Stimulated activated CD8-positive, alpha-beta memory T cell treated with anti-CD3 and anti-CD28 coated beads, Interleukin-15, amount 100 ng/mL, for 4 hours (primary cell): ENCODE results near the gene HORMAD1.
"Not testable (repeated sequence)": the region's sequence is repeated elsewhere in the genome, so short reads cannot be mapped to it uniquely, and the experiment has no call there.

Experiments used
- DNase-seq, 2 donors: peaks; one replicate each; pipeline ENCODE4 v3.0.0-alpha.2; 2020; ENCODE audit warnings: low read depth in 2 of 2

Gene HORMAD1, protein sequence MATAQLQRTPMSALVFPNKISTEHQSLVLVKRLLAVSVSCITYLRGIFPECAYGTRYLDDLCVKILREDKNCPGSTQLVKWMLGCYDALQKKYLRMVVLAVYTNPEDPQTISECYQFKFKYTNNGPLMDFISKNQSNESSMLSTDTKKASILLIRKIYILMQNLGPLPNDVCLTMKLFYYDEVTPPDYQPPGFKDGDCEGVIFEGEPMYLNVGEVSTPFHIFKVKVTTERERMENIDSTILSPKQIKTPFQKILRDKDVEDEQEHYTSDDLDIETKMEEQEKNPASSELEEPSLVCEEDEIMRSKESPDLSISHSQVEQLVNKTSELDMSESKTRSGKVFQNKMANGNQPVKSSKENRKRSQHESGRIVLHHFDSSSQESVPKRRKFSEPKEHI

DNA sequence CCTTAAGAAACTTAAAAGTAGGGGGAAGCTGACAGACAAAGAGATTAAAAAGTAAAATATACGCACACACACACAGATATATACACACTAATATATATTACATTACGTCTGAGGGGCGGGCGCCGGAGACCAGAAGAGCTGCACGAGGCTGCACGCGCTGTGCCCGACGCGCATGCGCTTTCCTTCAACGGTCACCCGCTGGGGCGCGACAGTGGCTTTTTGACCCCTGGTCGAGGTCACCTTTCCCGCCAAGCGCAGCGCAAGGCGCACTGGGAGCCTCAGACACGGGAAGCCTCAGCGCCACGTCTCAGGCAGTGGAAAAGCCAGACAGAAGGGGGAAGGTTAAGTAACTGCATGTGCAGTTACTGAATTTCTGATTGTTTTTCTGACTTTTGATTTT is at the start of gene HORMAD1:
HORMAD1 (minus strand) TSS at position 193 of the 400 bp plus-strand sequence. CDS start 1,390 bp downstream, outside the sequence.
- no peak for DNase-seq

DNA sequence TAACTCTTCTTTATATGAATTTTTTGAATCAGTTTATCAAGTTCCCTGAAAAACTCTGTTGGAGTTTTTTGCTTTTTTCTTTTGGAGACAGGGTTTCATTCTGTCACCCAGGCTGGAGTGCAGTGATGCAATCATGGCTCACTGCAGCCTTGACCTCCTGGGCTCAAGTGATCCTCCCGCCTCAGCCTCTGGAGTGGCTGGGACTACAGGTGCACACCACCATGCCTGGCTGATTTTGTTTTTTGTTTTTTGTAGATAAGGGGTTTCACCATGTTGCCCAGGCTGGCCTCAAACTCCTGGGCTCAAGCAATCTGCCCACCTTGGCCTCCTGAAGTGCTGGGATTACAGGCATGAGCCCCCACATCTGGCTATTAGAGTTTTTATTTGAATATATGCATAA is 47.0 kb upstream of the HORMAD1 start:
- not testable (repeated sequence) for DNase-seq

DNA sequence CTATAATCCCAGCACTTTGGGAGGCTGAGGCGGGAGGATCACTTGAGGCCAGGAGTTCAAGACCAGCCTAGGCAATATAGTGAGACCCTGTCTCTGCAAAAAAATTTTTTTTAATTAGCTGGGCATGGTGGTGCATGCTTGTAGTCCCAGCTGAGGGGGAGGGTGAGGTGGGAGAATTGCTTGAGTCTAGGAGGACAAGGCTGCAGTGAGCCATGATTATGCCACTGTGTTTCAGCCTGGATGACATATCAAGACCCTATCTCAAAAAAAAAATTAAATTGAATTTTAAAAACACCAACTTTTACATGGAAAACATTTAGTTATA is 45.2 kb upstream of the HORMAD1 start:
- not testable (repeated sequence) for DNase-seq

DNA sequence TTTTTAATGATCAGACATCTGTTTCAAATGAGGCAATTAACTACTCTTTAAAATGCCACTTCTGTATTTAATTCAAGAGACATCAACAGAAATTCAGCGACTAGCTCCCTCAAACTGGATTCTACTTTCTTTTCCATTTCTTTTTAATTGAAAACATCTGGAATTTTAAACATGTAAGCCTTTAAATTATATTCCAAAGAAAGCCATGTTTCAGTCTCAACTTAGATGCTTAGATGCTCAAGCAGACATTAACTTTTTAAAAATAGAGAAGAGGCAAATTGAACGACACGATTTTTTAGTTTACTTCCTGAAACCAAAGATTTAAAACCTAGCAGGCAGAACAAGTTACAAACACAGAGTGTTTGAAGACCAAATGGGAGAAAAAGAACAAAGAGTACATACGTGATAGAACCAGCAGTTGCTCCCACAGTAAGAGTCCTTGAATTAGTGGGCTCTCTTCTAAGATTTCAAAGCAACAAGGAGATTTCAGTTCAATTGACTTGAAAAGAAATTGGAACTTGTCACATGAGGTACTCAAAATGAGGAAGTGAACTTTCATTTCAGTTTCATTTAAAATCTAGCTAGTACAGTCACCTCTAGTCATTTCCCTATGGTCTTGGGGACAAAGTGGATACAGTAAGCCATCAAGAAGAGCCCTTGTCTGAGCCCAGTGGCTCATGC is 44.7 kb upstream of the HORMAD1 start, which contains the start of gene CTSS:
CTSS (minus strand) TSS at position 483 of the 681 bp plus-strand sequence. CDS start 1,015 bp downstream, outside the sequence.
- no peak for DNase-seq

DNA sequence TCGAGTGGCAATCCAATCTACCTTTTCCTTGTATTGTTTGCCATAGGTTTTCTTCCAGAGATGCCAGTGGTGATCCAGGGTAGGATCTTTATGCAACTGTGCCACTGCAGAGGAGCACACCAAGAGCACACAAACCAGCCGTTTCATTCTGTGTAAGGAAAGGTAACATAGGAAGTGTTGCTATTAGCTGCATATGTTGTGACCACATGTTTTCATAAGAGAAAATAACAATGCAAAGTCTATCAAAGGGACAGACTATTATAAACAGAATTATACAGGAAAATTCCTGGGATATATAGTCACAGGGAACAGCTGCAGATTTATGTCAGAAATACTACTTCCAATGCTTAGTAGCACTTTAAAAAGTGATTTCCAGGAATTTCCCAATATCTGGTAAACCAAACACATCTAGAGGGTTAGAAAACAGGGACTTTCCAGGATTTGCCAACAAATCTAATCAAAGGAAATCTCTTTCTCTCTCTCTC is 44.0 kb upstream of the HORMAD1 start:
- DNase-seq: no peak

DNA sequence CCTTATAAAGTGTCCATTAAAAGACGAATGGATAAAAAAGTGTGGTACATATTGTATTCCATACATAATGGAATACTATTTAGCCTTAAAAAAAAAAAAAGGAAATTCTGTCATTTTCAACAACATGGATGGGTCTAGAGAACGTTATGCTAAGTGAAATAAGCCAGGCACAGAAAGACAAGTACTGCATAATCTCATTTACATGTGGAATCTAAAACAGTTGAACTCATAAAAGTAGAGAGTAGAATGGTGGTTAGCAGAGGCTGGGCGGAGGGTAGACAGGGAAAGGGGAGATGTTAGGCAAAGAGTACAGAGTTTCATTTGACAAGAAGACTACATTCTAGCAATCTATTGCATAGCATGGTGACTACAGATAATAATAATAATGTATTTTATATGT is 42.3 kb upstream of the HORMAD1 start:
- DNase-seq: no peak

DNA sequence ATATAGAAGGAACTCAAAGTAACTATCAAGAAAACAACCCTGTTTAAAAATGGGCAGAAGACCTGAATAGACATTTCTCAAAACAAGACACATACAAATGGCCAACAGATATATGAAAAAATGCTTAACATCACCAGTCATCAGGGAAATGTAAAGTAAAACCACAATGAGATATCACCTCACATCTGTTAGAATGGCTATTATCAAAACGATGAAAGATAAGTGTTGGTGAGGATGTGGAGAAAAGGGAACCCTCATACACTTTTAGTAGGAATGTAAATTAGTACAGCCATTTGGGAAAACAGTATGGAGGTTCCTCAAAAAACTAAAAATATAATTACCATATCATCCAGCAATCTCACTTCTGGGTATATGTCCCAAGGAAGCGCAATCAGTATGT is 41.9 kb upstream of the HORMAD1 start:
- no peak for DNase-seq

DNA sequence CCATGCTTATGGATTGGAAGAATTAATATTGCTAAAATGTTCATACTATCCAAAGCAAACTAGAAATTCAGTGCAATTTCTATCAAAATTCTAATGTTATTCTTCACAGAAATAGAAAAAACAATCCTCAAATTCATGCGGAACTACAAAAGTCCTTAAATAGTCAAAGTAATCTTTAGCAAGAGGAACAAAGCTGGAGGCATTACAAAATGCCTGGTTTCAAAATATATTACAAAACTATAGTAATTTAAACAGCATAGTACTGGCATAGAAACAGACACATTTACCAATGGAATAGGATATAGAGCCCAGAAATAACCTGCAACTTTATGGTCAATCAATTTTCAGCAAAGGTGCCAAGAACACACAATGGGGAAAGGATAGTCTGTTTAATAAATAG is 41.1 kb upstream of the HORMAD1 start:
- no peak for DNase-seq

DNA sequence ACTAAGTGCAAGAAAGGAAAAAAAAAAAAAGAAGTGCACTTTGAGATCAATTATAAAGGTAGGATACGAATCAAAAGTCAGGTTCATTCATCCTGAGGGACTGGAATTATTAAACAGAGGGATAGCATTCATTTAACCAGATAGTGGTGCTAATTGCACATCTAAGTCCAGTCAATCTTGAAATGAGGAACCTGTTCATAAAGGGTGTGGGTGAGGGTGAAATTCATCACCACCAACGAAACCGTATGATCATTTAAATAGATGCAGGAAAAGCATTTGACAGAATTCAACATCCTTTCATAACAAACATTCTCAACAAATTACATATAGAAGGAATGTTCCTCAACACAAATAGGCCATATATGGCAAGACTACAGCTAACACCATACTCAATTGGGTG is 39.3 kb upstream of the HORMAD1 start:
- DNase-seq: no peak

DNA sequence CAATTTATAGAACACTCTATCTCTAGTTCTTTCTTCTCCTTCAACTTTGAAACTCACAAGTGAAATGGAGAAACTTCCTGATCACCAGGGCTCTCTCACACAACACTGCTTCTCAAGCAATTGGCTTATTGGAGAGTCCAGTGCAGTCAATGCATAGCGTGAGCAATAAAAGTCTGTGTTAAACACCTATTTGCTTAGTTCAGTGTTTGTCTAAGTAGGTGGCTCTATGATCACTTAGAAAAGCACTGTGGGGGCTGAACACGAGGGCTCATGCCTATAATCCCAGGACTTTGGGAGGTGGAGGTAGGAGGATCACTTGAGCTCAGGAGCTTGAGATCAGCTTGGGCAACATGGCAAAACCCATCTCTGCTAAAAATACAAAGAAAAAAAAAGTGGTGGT is 32.7 kb upstream of the HORMAD1 start:
- DNase-seq: no peak

DNA sequence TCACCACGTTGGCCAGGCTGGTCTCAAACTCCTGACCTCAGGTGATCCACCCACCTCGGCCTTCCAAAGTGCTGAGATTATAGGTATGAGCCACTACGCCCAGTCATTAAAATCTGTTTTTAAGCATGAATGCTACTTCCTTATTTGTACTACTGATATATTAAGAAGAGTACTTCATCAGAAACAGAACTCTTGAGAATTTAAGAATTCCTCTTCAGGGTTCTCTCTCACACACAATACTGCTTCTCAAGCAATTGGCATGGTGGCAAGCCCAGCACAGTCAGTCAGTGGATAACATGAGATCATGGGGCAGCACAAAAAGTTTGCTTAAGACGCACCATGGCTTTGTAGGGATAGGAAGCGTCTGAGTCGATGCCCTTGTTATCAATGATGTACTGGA is 30.7 kb upstream of the HORMAD1 start:
- no peak for DNase-seq

DNA sequence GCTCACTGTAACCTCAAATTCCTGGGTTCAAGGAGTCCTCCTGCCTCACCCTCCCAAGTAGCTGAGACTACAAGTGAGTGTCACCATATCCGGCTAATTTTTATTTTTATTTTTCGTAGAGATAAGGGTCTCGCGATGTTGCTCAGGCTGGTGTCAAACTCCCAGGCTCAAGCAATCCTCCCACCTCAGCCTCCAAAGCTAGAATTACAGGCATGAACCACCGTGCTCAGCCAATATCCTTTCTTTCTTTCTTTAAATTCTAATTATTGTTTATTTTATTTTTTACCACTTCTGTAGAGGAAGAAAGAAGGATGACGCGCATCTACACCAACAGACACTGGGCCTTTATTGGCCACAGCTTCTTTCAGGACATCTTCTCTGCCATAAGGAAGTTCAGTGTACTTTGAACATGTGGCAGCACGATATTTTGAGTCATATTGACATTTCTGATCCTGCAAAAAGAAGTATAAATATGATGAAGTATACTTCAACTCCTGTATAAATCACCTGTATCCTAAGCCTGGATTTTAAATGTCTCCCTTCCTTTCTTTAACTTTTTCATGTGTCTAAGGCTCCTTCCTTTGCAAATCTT is 29.1 kb upstream of the HORMAD1 start:
- no peak for DNase-seq

DNA sequence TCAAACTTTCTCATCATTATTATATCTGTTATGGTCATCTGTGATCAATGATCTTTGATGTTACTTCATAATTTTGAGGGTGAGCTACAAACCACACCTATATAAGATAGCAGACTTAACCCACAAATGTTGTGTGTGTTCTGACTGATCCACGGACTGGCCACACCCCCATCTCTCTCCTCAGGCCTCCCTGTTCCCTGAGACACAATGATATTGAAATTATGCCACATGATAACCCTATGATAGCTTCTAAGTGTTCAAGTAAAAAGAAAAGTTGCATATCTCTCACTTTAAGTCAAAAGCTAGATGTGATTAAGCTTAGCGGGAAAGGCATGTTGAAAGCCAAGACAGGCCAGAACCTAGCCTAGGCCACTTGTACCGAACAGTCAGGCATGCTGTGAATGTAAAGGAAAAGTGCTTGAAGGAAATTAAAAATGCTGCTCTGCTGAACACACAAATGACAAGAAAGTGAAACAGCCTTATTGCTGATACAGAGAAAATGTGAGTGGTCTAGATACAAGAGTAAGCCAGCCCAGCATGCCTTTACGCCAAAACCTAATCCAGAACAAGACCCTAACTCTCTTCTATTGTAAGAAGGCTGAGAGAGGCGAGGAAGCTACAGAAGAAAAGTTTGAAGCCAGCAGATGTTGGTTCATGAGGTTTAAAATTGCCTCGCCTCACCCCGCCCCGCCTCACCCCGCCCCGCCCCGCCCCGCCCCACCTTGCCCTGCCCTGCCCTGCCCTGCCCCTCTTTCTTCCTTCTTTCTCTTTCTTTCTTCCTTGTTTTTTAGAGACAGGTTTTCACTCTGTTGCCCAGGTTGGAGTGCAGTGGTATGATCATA is 28.4 kb upstream of the HORMAD1 start:
- DNase-seq: no peak

DNA sequence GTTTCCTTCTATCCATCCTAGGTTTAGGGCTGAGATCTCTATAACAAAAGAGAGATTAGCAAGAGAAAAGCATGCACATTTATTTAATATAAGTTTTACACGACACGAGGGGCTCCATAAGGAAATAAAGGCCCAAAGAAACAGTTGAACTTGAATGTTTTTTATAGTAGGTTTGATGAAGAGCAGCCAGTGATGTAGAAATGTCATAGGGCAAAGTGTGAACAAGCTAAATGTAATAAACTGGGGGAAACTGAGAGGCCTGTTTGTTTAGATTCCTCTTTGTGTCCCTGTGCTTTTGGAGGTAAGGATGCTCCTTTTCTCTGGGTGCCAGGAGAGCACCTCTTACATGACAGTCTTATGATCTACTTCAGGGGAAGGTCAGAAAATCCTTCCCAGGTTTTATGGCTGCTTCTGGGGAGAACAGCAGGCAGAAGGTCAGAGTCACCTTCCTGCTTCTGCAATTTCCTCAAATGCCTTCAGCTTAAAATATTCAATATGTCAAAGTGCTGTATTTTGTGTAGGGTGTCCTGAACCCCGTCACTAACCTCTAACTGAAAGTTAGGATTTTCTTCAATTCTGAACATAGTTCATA is 9.5 kb upstream of the HORMAD1 start:
- DNase-seq: no peak

DNA sequence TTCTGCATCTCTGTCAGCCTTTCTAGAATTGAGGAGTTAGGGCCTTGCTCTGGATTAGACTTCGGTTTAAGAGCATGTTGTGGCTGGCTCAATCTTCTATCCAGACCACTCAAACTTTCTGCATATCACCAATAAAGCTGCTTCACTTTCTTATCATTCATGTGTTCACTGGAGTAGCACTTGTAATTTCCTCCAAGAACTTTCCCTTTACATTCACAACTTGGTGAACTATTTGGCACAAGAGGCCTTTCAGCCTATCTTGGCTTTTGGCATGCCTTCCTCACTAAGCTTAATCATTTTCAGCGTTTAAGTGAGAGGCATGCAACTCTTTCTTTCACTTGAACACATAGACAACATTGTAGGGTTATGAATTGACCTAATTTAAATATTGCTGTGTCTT is 3.6 kb upstream of the HORMAD1 start:
- DNase-seq: no peak

DNA sequence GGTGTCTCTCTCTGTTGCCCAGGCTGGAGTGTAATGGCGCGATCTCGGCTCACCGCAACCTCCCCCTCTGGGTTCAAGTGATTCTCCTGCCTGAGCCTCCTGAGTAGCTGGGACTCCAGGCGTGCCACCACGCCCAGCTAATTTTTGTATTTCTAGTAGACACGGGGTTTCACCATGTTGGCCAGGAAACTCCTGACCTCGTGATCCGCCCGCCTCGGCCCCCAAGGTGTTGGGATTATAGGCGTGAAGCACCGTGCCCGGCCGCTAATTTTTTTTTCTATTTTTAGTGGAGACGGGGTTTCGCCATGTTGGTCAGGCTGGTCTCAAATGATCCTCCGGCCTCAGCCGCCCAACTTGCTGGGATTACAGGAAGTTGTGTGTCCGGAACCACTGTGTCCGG is 597 bp downstream of the HORMAD1 start:
- no peak for DNase-seq

DNA sequence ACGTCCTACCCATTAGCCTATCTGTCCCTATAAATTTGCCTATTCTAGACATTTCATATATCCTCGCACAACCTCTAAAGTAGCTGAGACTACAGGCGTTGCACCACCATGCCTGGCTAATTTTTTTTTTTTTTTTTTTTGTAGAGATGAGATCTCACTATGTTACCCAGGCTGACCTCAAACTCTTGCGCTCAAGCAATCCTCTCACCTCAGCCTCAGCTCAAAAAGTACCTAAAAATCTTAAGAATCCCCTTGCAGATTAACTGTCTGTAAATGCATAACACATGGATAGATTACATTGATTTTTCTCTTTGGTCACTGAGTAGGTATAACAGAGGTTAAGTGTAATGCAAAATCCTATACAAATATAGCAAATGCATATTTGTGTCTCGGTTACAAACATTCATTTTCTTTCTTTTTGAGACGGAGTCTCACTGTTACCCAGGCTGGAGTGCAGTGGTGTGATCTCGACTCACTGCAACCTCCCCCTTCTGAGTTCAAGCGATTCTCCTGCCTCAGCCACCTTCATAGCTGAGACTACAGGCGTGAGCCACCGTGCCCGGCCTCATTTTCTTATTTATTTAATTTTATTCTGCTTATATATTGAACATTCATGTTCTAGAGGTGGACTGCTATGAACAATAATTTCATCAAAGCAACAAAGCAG is 2.3 kb downstream of the HORMAD1 start:
- no peak for DNase-seq

DNA sequence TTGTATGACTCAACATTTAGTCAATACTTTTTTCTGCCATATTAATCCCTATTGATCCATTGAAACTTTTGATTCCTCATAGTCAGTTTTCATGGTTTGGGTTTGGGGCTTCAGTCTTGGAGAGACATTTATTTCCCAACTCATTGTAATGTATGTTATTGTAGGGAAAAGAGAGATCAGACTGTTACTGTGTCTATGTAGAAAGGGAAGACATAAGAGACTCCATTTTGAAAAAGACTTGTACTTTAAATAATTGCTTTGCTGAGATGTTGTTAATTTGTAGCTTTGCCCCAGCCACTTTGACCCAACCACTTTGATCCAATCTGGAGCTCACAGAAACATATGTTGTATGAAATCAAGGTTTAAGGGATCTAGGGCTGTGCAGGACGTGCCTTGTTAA is 11.7 kb downstream of the HORMAD1 start:
- DNase-seq: not testable (repeated sequence)

DNA sequence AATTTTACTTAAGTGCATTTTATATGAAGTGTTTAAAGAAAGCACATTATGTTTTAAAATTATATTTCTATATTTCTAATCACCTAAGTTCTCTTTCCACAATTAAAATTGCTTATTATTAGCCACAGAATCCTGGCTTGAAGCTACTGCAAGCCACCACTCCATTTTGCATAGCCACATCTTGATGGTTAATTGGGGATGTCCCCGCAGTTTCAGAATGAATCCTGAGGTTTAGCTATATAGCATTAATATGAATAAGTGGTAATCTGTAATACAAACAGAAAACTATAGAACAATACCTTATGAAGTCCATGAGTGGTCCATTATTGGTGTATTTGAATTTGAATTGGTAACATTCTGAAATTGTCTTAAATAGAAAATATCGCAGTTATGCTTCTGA is 12.1 kb downstream of the HORMAD1 start:
- DNase-seq: no peak

DNA sequence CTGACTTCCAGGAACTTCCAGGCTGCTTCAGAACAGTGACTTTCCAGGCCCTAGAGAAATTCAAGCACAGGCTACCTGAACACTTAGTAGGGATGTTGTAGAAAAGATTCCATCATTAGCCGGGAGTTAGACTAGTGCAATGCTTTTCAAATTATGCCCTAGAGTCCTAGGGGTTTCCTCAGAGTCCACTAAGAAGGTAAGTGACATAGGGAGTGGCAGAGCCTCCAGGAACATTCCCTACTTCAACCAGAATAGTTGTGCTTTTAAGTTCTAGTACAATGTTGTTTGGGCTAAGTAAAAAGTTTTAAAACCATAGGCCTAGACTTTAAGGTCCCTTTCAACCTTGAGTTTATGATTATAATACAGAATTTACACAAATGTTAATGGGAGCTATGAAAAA is 14.6 kb downstream of the HORMAD1 start:
- DNase-seq: no peak

DNA sequence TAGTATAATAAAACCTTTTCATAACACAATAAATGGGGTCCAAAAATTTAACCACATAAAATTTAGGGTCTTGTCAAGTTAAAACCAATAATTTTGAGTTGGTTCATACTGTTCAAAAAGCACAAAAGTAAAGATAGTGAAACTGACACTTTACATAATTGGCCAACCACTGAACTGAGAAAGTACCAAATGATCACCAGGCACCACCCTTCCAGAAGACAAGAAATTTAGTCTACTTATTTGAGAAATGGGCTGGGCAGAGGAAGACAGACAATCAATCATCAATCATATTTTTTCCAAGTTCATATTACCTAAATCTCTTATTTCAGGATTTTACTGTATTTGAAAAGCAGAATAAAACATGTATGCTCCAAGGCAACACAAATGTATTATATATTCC is 17.3 kb downstream of the HORMAD1 start:
- no peak for DNase-seq
